ENCODE measurements around the gene ELAVL2.

The ELAVL2 gene

GRCh38 chr9:23754551-23754950 is 71.5 kb downstream of the ELAVL2 start:
- DNase-seq (ENCODE audit: insufficient read length) (no peak), FAIRE-seq (no peak)
- TF ChIP-seq POLR2AphosphoS5 (IDR thresholded peaks at IDR 0.05; ENCODE audit: low read depth, low read length), result no peak
- TF ChIP-seq POLR2A (IDR thresholded peaks at IDR 0.05; ENCODE audit: low read depth, low read length), result no peak
- TF ChIP-seq TAF1 (IDR thresholded peaks at IDR 0.05; ENCODE audit: borderline replicate concordance, low read depth, low read length), result no peak

DNA sequence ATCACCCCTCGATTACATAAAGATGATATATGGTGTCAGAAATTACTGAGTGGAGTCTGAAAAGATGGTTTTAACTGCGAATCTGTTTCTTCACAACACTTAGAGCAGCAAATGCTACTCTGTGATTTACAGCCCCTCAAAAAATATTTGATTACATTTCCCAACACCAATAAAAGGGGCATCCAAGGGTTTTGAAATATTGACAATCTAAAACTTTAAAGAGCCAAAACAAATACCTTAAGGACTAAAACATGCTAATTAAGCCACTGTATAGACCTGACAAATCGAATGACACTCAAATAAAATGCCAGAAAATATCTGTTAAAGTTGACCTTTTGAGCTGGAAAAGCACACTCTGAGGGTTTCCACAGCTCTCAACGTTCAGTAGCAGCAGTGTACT is 73.2 kb downstream of the ELAVL2 start:
- FAIRE-seq, result no peak
- no peak for TF ChIP-seq POLR2AphosphoS5 (IDR thresholded peaks at IDR 0.05; ENCODE audit: low read depth, low read length)
- no peak for TF ChIP-seq POLR2A (IDR thresholded peaks at IDR 0.05; ENCODE audit: low read depth, low read length)
- TF ChIP-seq TAF1 (IDR thresholded peaks at IDR 0.05; ENCODE audit: borderline replicate concordance, low read depth, low read length), result no peak
- DNase-seq (ENCODE audit: insufficient read length), result no peak

DNA sequence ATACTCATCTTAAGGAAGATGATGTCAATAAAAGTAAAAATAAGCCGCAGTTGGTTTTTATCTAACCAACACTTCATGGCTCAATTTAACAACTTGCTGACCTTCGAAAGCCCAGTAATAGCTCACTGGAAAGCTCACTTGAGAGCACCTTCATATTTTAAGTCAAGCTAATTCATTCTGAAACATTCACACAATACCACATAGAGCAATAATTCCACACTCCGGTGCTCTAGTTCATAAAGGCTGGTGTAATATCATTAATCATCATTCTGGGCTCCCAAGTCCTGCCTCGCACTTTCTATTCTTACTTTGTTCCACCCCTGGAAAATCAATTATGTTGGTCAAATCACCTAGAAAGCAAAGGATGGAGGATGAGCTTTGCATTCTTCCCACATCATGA is 74.4 kb downstream of the ELAVL2 start:
- FAIRE-seq (no peak), DNase-seq (ENCODE audit: insufficient read length) (no peak)
- no peak for TF ChIP-seq POLR2AphosphoS5 (IDR thresholded peaks at IDR 0.05; ENCODE audit: low read depth, low read length)
- TF ChIP-seq POLR2A (IDR thresholded peaks at IDR 0.05; ENCODE audit: low read depth, low read length), result no peak
- no peak for TF ChIP-seq TAF1 (IDR thresholded peaks at IDR 0.05; ENCODE audit: borderline replicate concordance, low read depth, low read length)

- FAIRE-seq (no peak), DNase-seq (ENCODE audit: insufficient read length) (no peak)
- TF ChIP-seq TAF1 (IDR thresholded peaks at IDR 0.05; ENCODE audit: borderline replicate concordance, low read depth, low read length), result no peak
- no peak for TF ChIP-seq POLR2AphosphoS5 (IDR thresholded peaks at IDR 0.05; ENCODE audit: low read depth, low read length)
- TF ChIP-seq POLR2A (IDR thresholded peaks at IDR 0.05; ENCODE audit: low read depth, low read length), result no peak
These were observed 75.2 kb downstream of the ELAVL2 start for GRCh38 chr9:23750808-23751207.

- FAIRE-seq (no peak), DNase-seq (ENCODE audit: insufficient read length) (no peak)
- TF ChIP-seq TAF1 (IDR thresholded peaks at IDR 0.05; ENCODE audit: borderline replicate concordance, low read depth, low read length) (no peak), POLR2AphosphoS5 (IDR thresholded peaks at IDR 0.05; ENCODE audit: low read depth, low read length) (no peak), POLR2A (IDR thresholded peaks at IDR 0.05; ENCODE audit: low read depth, low read length) (no peak)
These were observed 78.7 kb downstream of the ELAVL2 start for GRCh38 chr9:23747088-23748075.

DNA sequence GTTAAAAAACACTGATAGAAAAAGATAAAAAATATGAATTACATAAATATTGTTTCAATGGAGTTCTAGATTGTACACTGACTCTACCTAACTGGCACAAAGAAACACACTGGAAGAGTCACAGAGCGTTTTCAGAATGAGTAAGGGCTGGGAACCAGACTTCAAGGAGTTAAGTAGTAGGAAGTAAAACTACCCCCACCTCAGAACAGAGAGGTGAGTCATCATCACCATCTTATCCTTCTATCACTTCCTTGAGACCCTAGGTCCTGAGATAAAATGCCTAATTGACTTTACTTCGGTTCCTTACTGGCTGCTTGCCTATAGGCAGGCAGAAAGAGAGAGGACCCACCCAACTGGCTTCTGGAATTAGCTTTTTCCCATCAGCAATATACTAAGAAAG is 79.7 kb downstream of the ELAVL2 start:
- DNase-seq (ENCODE audit: insufficient read length), result no peak
- FAIRE-seq, result no peak
- TF ChIP-seq POLR2A (IDR thresholded peaks at IDR 0.05; ENCODE audit: low read depth, low read length), result no peak
- no peak for TF ChIP-seq TAF1 (IDR thresholded peaks at IDR 0.05; ENCODE audit: borderline replicate concordance, low read depth, low read length)
- TF ChIP-seq POLR2AphosphoS5 (IDR thresholded peaks at IDR 0.05; ENCODE audit: low read depth, low read length), result no peak

GRCh38 chr9:23743036-23743435 is 83.0 kb downstream of the ELAVL2 start:
- FAIRE-seq (no peak), DNase-seq (ENCODE audit: insufficient read length) (no peak)
- TF ChIP-seq TAF1 (IDR thresholded peaks at IDR 0.05; ENCODE audit: borderline replicate concordance, low read depth, low read length) (no peak), POLR2AphosphoS5 (IDR thresholded peaks at IDR 0.05; ENCODE audit: low read depth, low read length) (no peak)

GRCh38 chr9:23741351-23741750 is 84.7 kb downstream of the ELAVL2 start:
- DNase-seq (ENCODE audit: insufficient read length), result no peak
- FAIRE-seq, result no peak
- TF ChIP-seq TAF1 (IDR thresholded peaks at IDR 0.05; ENCODE audit: borderline replicate concordance, low read depth, low read length), result no peak
- no peak for TF ChIP-seq POLR2AphosphoS5 (IDR thresholded peaks at IDR 0.05; ENCODE audit: low read depth, low read length)
- no peak for TF ChIP-seq POLR2A (IDR thresholded peaks at IDR 0.05; ENCODE audit: low read depth, low read length)

DNA sequence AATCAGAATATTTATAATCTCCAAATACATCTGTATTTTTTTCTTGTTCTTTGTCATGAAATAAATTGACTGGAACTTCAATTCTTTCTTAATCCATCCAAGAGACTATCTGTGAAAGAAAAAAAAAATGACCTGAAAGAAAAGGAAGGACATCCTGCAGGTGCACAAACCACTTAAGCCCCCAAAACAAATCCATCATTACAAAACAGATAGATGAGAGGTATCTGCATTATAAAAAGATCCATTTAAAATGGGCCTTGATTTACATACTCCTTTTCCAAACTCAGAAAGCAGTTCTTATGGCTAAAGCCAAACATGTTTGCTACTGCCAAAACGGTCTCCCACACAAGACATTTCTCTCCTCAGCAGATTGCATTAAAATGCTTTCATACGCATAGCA is 85.5 kb downstream of the ELAVL2 start:
- FAIRE-seq (no peak), DNase-seq (ENCODE audit: insufficient read length) (no peak)
- TF ChIP-seq POLR2AphosphoS5 (IDR thresholded peaks at IDR 0.05; ENCODE audit: low read depth, low read length) (no peak), POLR2A (IDR thresholded peaks at IDR 0.05; ENCODE audit: low read depth, low read length) (no peak), TAF1 (IDR thresholded peaks at IDR 0.05; ENCODE audit: borderline replicate concordance, low read depth, low read length) (no peak)

DNA sequence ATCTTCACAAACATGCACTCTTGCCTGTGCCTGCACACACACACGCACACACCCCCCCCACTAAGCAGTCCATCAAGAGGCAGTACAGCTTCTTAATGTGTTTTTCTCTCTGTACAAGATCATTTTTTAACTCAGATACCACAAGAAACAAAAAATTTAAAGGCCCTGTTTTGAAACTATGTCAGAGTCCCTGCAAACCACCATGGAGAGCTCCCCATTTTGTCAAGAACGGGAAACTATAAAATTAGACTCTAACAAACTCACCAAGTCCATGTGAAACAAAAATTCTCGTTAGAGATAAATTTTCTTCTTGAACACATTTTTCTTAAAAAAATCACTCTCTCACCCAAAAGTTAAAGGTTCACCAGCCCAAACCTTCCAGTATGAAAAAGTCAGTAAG is 86.3 kb downstream of the ELAVL2 start:
- DNase-seq (ENCODE audit: insufficient read length), result no peak
- TF ChIP-seq POLR2AphosphoS5 (IDR thresholded peaks at IDR 0.05; ENCODE audit: low read depth, low read length) (no peak), POLR2A (IDR thresholded peaks at IDR 0.05; ENCODE audit: low read depth, low read length) (no peak), TAF1 (IDR thresholded peaks at IDR 0.05; ENCODE audit: borderline replicate concordance, low read depth, low read length) (no peak)
- FAIRE-seq, result no peak

GRCh38 chr9:23736293-23736692 is 89.7 kb downstream of the ELAVL2 start:
- no peak for TF ChIP-seq TAF1 (IDR thresholded peaks at IDR 0.05; ENCODE audit: borderline replicate concordance, low read depth, low read length)
- no peak for TF ChIP-seq POLR2A (IDR thresholded peaks at IDR 0.05; ENCODE audit: low read depth, low read length)
- TF ChIP-seq POLR2AphosphoS5 (IDR thresholded peaks at IDR 0.05; ENCODE audit: low read depth, low read length), result no peak
- DNase-seq (ENCODE audit: insufficient read length) (no peak), FAIRE-seq (no peak)

DNA sequence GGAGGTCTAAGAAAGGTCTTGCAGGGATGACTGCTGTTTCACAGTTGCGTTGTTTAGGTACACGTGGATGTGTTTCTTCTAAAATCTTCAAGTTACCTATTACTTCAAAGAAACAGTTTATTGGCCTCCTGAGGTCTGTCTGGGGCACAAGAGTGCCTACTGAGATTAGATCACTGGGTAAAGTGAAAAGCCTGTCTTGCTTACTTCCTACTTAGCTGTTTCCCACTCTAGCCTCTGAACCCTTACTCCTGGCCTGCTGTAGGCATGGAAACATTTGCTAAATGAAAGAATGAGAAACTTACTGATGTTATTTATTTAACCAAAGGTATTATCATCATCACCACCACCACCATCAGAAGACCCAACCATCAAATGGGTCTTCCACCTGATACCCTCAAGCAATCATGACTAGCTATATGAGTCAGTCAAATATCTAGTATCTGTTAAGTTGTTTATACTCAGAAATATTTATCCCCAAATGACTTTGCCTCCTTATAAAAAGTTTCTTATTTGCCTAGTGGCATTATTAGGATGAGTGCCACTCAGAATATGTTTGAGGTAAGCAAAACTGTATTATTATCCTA is 92.5 kb downstream of the ELAVL2 start:
- TF ChIP-seq POLR2AphosphoS5 (IDR thresholded peaks at IDR 0.05; ENCODE audit: low read depth, low read length) (no peak), TAF1 (IDR thresholded peaks at IDR 0.05; ENCODE audit: borderline replicate concordance, low read depth, low read length) (no peak), POLR2A (IDR thresholded peaks at IDR 0.05; ENCODE audit: low read depth, low read length) (no peak)
- FAIRE-seq (no peak), DNase-seq (ENCODE audit: insufficient read length) (no peak)
